ENCODE measurements around the gene SLC38A8. TPM values are rescaled to one million over a fixed set of nuclear protein-coding genes. Genes with fewer than 3 reads are reported as not detected.
A peak's percentile ranks its signal among the peaks of the same experiment; 100 is the strongest.

SLC38A8 gene
- total RNA-seq, 4 donors from 2014 or later: not detected

DNA sequence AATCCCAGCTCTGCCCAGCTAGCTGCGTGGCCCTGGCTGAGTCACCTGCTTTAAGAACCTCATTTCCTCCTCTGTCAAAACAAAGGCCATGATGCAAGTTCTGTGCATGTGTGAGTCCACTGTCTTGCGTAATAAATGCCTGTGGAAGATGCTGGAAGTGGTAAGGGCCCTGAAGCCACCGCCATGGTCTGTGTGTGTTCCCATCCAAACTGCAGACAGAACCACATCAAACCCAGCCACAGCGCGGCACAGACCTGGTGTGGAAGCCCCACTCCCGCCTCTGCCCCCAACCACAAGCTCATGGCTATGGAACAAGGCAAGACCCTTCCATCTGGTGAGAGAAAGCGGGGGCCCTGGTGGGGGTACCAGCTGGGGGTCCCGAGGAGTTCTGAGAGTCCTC is 48.5 kb downstream of the SLC38A8 start:
- Histone ChIP-seq H3K9me3 (no peaks in the 10 kb centered on the region), H3K4me1 (peaks cover 8 to 10% of the 10 kb centered on the region in 2 donors), H3K27ac (no peak overlapping the region), H3K36me3 (no peaks in the 10 kb centered on the region), H3K4me3 (replicated peaks in 1 of 3) (no peak overlapping the region), H3K27me3 (no peaks in the 10 kb centered on the region)
- WGBS, 2 donors: 81 to 92% methylated on average over 3 to 7 of the region's 8 CpGs
- no peak for DNase-seq
- TF ChIP-seq POLR2A (IDR thresholded peaks at IDR 0.05): no peak
- TF ChIP-seq, protein P1, sequence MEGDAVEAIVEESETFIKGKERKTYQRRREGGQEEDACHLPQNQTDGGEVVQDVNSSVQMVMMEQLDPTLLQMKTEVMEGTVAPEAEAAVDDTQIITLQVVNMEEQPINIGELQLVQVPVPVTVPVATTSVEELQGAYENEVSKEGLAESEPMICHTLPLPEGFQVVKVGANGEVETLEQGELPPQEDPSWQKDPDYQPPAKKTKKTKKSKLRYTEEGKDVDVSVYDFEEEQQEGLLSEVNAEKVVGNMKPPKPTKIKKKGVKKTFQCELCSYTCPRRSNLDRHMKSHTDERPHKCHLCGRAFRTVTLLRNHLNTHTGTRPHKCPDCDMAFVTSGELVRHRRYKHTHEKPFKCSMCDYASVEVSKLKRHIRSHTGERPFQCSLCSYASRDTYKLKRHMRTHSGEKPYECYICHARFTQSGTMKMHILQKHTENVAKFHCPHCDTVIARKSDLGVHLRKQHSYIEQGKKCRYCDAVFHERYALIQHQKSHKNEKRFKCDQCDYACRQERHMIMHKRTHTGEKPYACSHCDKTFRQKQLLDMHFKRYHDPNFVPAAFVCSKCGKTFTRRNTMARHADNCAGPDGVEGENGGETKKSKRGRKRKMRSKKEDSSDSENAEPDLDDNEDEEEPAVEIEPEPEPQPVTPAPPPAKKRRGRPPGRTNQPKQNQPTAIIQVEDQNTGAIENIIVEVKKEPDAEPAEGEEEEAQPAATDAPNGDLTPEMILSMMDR (IDR thresholded peaks at IDR 0.05): no peak
- intact Hi-C loops (cut with DNase I): no loop called here

DNA sequence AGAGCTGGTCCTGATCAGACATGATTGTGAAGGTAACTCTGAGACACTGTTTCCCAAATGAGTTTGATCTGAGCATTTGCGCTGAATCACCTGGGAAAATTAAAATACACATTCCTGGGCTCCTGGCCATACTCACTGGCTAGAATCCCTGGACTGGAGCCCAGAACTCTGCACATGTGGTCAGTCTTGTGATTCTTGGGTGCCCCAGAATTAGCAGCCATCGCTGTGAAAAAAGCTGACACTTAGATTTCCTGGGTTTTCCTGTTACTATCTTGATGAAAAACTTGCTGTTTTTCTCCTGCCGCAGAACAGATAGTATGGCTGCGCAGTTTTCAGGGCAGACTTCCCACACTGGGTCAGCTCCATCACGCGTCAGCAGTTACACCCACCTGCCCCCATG is 50.0 kb downstream of the SLC38A8 start:
- peak; percentile 64 to 75 for DNase-seq
- TF ChIP-seq POLR2A (IDR thresholded peaks at IDR 0.05): no peak
- TF ChIP-seq, protein P1 (IDR thresholded peaks at IDR 0.05): no peak
- Histone ChIP-seq H3K27ac (no peak overlapping the region), H3K4me1 (peaks cover 8 to 10% of the 10 kb centered on the region in 2 donors), H3K4me3 (replicated peaks in 1 of 3) (no peak overlapping the region), H3K36me3 (no peaks in the 10 kb centered on the region), H3K9me3 (no peaks in the 10 kb centered on the region), H3K27me3 (no peaks in the 10 kb centered on the region)
- 69 to 73% methylated on average over 6 of the region's 6 CpGs for whole genome bisulfite sequencing, 2 donors
- intact Hi-C loops (cut with DNase I): no loop called here

DNA sequence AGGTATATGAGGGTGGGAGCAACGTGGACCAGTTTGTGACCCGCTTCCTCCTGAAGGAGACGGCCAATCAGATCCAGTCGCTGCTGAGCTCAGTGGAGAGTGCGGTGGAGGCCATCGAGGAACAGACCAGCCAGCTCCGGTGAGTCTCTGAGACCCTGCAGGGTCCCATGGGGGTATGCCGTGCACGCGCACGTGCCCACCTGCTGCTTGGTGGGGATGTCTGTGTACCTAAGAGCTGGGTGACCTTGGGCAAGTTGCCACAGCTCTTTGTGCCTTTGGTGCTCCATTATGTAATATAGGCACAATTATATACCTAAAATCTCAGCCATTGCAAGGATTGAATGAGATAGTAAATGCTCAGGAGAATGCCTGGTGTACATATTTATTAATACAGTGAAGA is 52.1 kb downstream of the SLC38A8 start:
- Histone ChIP-seq H3K27me3 (no peaks in the 10 kb centered on the region), H3K27ac (no peak overlapping the region), H3K4me3 (replicated peaks in 1 of 3) (no peak overlapping the region), H3K36me3 (no peaks in the 10 kb centered on the region), H3K9me3 (no peaks in the 10 kb centered on the region), H3K4me1 (peaks cover 8 to 10% of the 10 kb centered on the region in 2 donors)
- WGBS, 2 donors: 91 to 95% methylated on average over 11 of the region's 11 CpGs
- intact Hi-C loops (cut with DNase I): no loop called here
- no peak for TF ChIP-seq POLR2A (IDR thresholded peaks at IDR 0.05)
- TF ChIP-seq, protein P1 (IDR thresholded peaks at IDR 0.05): no peak
- no peak for DNase-seq

DNA sequence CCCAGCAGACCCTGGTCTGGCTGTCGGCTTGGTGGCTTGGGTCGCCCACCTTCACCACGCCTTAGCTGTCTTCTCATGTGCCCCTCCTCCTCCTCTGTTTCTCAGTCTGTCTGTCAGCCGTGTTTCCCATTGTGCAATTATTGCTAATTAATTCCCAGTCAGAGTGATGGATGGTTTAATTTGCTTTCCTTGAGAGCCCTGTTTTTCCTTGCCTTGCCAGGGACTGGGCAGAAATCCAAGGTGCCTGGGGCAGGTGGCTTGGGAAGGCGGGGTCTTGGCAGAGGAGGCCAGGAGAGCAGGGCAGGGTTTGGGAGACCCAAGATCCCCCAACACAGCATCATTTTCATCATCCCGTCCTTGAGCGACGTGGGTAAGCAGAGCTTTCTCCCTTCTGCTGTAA is 53.3 kb downstream of the SLC38A8 start:
- H3K27ac ChIP-seq: no peak overlapping the region
- no peaks in the 10 kb centered on the region for H3K27me3 ChIP-seq
- TF ChIP-seq, protein P1 (IDR thresholded peaks at IDR 0.05): no peak
- no peak for TF ChIP-seq POLR2A (IDR thresholded peaks at IDR 0.05)
- intact Hi-C loops (cut with DNase I): no loop called here
- H3K4me3 ChIP-seq (replicated peaks in 1 of 3): no peak overlapping the region
- peak in 1 of 2 donors; percentile 37 for DNase-seq
- H3K36me3 ChIP-seq: no peaks in the 10 kb centered on the region
- H3K4me1 ChIP-seq: peaks cover 8 to 10% of the 10 kb centered on the region in 2 donors
- H3K9me3 ChIP-seq: no peaks in the 10 kb centered on the region
- WGBS, 2 donors: 67 to 71% methylated on average over 8 of the region's 8 CpGs

DNA sequence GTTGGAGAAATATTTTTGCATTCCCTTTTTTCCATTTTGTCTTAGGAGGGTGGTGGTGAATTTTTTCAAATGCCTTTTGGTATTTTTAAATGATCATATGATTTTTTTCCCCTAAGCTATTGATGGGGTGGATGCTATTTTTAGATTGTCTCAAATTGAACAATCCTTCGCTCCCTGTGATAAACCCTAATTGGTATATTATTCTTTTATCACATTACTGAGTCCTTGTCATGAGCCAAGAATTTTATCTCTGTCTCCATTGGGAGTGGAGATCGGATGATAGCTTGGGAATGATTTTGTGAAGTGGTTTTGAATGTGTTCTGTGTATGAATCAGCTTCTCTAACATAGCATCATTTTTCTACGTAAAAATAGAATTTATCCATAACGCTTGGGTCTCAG is 59.1 kb downstream of the SLC38A8 start:
- Histone ChIP-seq H3K27ac (no peak overlapping the region), H3K4me1 (no peaks in the 10 kb centered on the region), H3K36me3 (no peaks in the 10 kb centered on the region), H3K27me3 (no peaks in the 10 kb centered on the region), H3K4me3 (replicated peaks in 1 of 3) (no peak overlapping the region), H3K9me3 (no peaks in the 10 kb centered on the region)
- WGBS, 2 donors: 78 to 82% methylated on average over 4 of the region's 4 CpGs
- intact Hi-C loops (cut with DNase I): no loop called here
- TF ChIP-seq, protein P1 (IDR thresholded peaks at IDR 0.05): no peak
- no peak for TF ChIP-seq POLR2A (IDR thresholded peaks at IDR 0.05)
- DNase-seq: no peak

All from thyroid gland (tissue), 4 donors.